ENCODE results near the gene C15orf40. TPM values are rescaled to one million over a fixed set of nuclear protein-coding genes. Genes with fewer than 3 reads are reported as not detected.
A peak's percentile ranks its signal among the peaks of the same experiment; 100 is the strongest.

C15orf40 gene
- total and polyA plus RNA-seq, 9 of the 15 experiments (the other 6 are each of a cell fraction or from before 2014, with no cell fraction given) = 15.9 to 52.0 (median 27.0) TPM

GRCh38 chr15:82985688-82986441 is 25.6 kb downstream of the C15orf40 start, which contains the start of gene RAMAC (continued):
- peak; percentile 98 for TF ChIP-seq MGA (IDR thresholded peaks at IDR 0.05)
- 0 out of 2 replicates have a peak, but pooled peaks have one; percentile 27 for TF ChIP-seq SMAD4 (CRISPR knock-in tag; conservative IDR thresholded peaks at IDR 0.05)
- no peak for TF ChIP-seq CHCHD3 (CRISPR knock-in tag; IDR thresholded peaks at IDR 0.05)
- peak; percentile 9 for TF ChIP-seq RBM25 (IDR thresholded peaks at IDR 0.05; ENCODE audit: low read depth, low read length, severe bottlenecking)
- no peak for TF ChIP-seq NFYB (IDR thresholded peaks at IDR 0.05; ENCODE audit: extremely low read depth, insufficient read length)
- TF ChIP-seq ZNF395 (CRISPR knock-in tag; IDR thresholded peaks at IDR 0.05) = 0 out of 2 replicates have a peak, but pooled peaks have one; percentile 64
- TF ChIP-seq MAX (CRISPR knock-in tag; IDR thresholded peaks at IDR 0.05) = peak; percentile 64; the same call in 1 of the 2 replicates
- TF ChIP-seq MNT (conservative IDR thresholded peaks at IDR 0.05) = peak in 1 of 2 experiments; percentile 60; a peak in 1 of 4 replicates
- peak; percentile 35; the same call in 1 of the 2 replicates for TF ChIP-seq HMBOX1 (IDR thresholded peaks at IDR 0.05)

Measured in K562 (cell line).